Vagina (tissue), 2 donors: Measurements from ENCODE around the gene YWHAH.

Experiments used
- CTCF ChIP-seq, 3 experiments: fragments of 450-650 bp in 2 of 3; fragments of 200-600 bp in 1 of 3; sonication (generic) in 1 of 3; IDR thresholded peaks; one replicate each; pipeline ENCODE4 v1.5.1; 2017 to 2019; ENCODE audit warnings: antibody characterized with exemption in 3 of 3, mild to moderate bottlenecking in 2 of 3, moderate library complexity in 2 of 3
- POLR2A ChIP-seq, 2 donors: fragments of 450-650 bp; IDR thresholded peaks; one replicate each; pipeline ENCODE4 v1.6.1; 2017; ENCODE audit warnings: antibody characterized with exemption in 2 of 2, mild to moderate bottlenecking in 2 of 2, moderate library complexity in 2 of 2

GRCh38 chr22:31921106-31921505 lies 23.2 kb upstream of the YWHAH start:
- no peak for TF ChIP-seq POLR2A (IDR thresholded peaks at IDR 0.05)
- no peak for TF ChIP-seq CTCF (IDR thresholded peaks at IDR 0.05)
